Suprapubic skin (tissue), 4 donors: ENCODE data around the gene MAB21L4. TPM values are rescaled to one million over a fixed set of nuclear protein-coding genes. Genes with fewer than 3 reads are reported as not detected.

ENCODE experiments used
- DNase-seq, 2 donors: peaks; one replicate each; pipeline ENCODE4 v3.0.0-alpha.2; 2019; ENCODE audit warnings: low spot score in 2 of 2
- H3K27ac ChIP-seq: fragments of 200-600 bp; sonication (generic); one replicate; pipeline ENCODE4 v1.5.1; 2019
- H3K27me3 ChIP-seq: fragments of 200-600 bp; sonication (generic); one replicate; pipeline ENCODE4 v1.5.1; 2019
- H3K36me3 ChIP-seq: fragments of 200-600 bp; sonication (generic); one replicate; pipeline ENCODE4 v1.5.1; 2019
- H3K4me1 ChIP-seq: fragments of 200-600 bp; sonication (generic); one replicate; pipeline ENCODE4 v1.5.1; 2019
- H3K4me3 ChIP-seq: fragments of 200-600 bp; sonication (generic); one replicate; pipeline ENCODE4 v1.5.1; 2019; ENCODE audit warnings: mild to moderate bottlenecking
- H3K9me3 ChIP-seq: fragments of 200-600 bp; sonication (generic); one replicate; pipeline ENCODE4 v1.5.1; 2019
- EP300 ChIP-seq: sonication (generic); formaldehyde crosslinking; IDR thresholded peaks from one replicate; pipeline ENCODE4 v1.6.1; 2017; ENCODE audit warnings: antibody characterized with exemption
- POLR2A ChIP-seq, 2 donors: fragments of 450-650 bp; IDR thresholded peaks; one replicate each; pipeline ENCODE4 v1.6.1; 2017; ENCODE audit warnings: antibody characterized with exemption in 2 of 2, mild to moderate bottlenecking in 2 of 2, moderate library complexity in 2 of 2
- POLR2AphosphoS5 ChIP-seq, 3 donors: sonication (generic); formaldehyde crosslinking; IDR thresholded peaks; one replicate each; pipeline ENCODE4 v1.6.1; 2017; ENCODE audit warnings: antibody characterized with exemption in 3 of 3
- WGBS: methylation state at CpG from one replicate; pipeline ENCODE4 v1.1.5; 2018; 5-methylcytosine and 5-hydroxymethylcytosine counted together
- total RNA-seq, 4 donors: library from RNA; depleted of rRNA; stranded (reverse); fragments of >200 nt; gene quantifications; one replicate each; pipeline ENCODE4 v1.1.0, GENCODE V29; 2016
- TF ChIP-seq, protein P1 (sequence below), 2 donors: fragments of 200-600 bp in 1 of 2; fragments of 450-650 bp in 1 of 2; sonication (generic) in 1 of 2; IDR thresholded peaks; one replicate each; pipeline ENCODE4 v1.5.1; 2016 to 2019; ENCODE audit warnings: antibody characterized with exemption in 2 of 2, mild to moderate bottlenecking in 1 of 2, moderate library complexity in 1 of 2

Gene MAB21L4
- total RNA-seq, 4 donors from 2014 or later = 28.7 to 97.5 (median 69.2) TPM

DNA sequence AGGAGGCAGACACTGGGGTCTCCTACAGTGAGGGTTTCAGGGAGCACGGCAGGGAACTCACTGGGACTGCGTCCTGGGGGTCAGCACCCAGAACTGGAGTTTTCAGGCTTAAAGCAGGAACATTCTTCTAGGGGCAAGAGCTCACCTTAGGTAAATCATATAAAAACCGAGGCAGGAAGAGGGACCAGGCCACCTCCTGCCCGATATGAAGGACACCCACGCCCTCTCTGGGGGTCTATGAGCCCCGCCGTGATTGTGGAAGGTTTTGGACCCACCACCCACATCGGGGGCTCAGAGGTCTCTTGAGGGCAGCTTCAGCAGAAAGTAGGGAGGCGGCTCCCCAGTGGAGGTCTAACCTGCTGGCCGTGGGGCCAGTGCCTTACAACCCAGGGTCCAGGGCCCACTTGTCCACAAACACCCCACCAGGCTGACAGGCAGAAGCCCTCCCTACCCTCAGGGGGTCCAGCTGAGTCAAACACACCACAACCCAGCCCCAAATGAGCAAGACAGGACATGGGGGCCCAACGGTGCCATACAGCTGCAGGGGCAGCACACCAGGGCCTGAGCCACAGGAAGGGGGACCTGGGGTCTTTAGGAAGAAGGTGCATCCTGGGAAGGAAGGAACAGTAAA, 35.5 kb upstream of the MAB21L4 start:
- no peaks in the 10 kb centered on the region for H3K9me3 ChIP-seq
- H3K36me3 ChIP-seq = no peaks in the 10 kb centered on the region
- TF ChIP-seq POLR2AphosphoS5 (IDR thresholded peaks at IDR 0.05) = no peak
- TF ChIP-seq, protein P1, sequence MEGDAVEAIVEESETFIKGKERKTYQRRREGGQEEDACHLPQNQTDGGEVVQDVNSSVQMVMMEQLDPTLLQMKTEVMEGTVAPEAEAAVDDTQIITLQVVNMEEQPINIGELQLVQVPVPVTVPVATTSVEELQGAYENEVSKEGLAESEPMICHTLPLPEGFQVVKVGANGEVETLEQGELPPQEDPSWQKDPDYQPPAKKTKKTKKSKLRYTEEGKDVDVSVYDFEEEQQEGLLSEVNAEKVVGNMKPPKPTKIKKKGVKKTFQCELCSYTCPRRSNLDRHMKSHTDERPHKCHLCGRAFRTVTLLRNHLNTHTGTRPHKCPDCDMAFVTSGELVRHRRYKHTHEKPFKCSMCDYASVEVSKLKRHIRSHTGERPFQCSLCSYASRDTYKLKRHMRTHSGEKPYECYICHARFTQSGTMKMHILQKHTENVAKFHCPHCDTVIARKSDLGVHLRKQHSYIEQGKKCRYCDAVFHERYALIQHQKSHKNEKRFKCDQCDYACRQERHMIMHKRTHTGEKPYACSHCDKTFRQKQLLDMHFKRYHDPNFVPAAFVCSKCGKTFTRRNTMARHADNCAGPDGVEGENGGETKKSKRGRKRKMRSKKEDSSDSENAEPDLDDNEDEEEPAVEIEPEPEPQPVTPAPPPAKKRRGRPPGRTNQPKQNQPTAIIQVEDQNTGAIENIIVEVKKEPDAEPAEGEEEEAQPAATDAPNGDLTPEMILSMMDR (IDR thresholded peaks at IDR 0.05) = no peak
- TF ChIP-seq EP300 = no peak
- TF ChIP-seq POLR2A (IDR thresholded peaks at IDR 0.05) = no peak
- peak; percentile 41 to 67 for DNase-seq
- no peak overlapping the region for H3K27ac ChIP-seq
- H3K27me3 ChIP-seq = peaks cover 3% of the 10 kb centered on the region
- no peaks in the 10 kb centered on the region for H3K4me1 ChIP-seq
- 77% methylated on average over 10 of the region's 11 CpGs for WGBS
- no peak overlapping the region for H3K4me3 ChIP-seq

DNA sequence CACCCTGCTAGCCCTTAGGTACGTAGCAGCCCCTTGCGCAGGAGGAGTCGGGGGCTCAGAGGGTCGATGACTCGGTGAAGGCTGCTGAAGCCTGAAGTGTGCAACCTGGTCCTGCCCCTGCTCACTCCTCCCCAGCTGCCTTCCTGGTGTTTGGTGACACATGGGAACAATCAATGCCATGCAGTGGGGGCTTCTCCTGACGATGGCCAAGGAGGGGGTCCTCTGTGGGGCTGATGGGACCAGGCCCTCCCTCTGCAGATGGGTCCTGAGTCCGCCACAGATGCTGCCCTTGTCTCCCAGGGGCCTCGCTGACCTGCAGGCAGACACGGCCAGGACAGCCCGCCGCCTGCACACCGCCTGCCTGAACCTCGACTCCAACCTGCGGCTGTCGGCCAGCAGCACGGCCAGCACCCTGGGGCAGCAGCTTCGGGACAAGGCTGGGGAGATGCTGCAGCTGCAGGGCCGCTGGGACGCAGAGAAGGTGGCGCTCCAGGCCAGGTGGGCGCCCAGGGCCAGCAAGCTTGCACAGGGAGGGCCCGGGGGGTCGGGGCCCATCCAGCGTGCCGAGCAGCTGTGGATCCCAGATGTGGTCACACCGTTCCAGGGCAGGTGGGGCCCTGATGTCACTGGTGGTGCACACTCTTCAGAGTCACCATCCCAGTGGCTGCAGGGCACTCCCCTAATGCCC, 34.8 kb upstream of the MAB21L4 start:
- 94% methylated on average over 13 of the region's 26 CpGs for WGBS
- peak; percentile 53 to 68 for DNase-seq

GRCh38 chr2:240930096-240930630, 34.2 kb upstream of the MAB21L4 start:
- Histone ChIP-seq H3K36me3 (no peaks in the 10 kb centered on the region), H3K27ac (no peak overlapping the region), H3K4me3 (no peak overlapping the region), H3K27me3 (peaks cover 3% of the 10 kb centered on the region), H3K9me3 (no peaks in the 10 kb centered on the region), H3K4me1 (no peaks in the 10 kb centered on the region)
- 89% methylated on average over 5 of the region's 12 CpGs for WGBS
- peak; percentile 44 to 66 for DNase-seq
- TF ChIP-seq POLR2AphosphoS5 (IDR thresholded peaks at IDR 0.05) = no peak
- TF ChIP-seq, protein P1 (IDR thresholded peaks at IDR 0.05) = no peak
- no peak for TF ChIP-seq EP300
- TF ChIP-seq POLR2A (IDR thresholded peaks at IDR 0.05) = no peak

More for the DNA sequence above, 34.8 kb upstream of the MAB21L4 start:
- Histone ChIP-seq H3K36me3 (no peaks in the 10 kb centered on the region), H3K4me1 (no peaks in the 10 kb centered on the region), H3K4me3 (no peak overlapping the region), H3K9me3 (no peaks in the 10 kb centered on the region), H3K27ac (no peak overlapping the region), H3K27me3 (peaks cover 3% of the 10 kb centered on the region)
- TF ChIP-seq POLR2A (IDR thresholded peaks at IDR 0.05) = no peak
- no peak for TF ChIP-seq POLR2AphosphoS5 (IDR thresholded peaks at IDR 0.05)
- no peak for TF ChIP-seq EP300
- TF ChIP-seq, protein P1 (IDR thresholded peaks at IDR 0.05) = no peak

DNA sequence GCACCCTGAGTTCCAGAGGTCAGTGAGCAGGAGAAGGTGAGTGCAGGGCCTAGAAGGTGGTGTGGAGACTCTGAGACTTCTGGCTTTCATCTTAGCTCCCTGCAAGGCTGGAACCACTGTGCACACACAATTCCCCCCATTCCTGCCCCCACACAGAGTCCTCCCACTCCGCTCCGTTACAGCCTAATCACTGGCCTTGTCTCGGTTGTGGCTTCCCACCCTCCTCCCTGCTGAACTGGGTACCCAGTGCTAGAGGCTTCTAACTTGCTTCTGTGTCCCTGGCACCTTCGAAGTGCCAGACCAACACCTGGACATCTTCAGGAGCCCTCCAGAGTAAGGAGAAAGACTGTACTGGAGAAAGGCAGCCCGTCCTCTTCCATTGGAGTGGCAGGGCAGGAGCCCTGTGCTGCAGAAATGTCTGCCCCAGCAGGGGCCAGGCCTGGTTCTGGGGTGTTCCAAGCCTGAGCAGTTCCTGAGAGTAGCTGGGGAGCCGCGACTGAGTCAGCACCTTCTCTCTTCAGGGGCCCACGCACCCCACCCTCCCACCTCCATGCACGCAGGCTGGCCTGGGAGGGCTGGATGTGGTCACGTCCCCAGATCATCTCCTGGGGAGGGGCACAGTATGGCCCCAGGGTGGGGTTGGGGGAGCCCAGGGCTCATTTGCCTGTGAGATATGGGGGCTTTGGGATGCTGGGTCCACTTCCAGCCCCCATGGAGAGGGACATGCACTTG, 33.6 kb upstream of the MAB21L4 start:
- Histone ChIP-seq H3K4me3 (no peak overlapping the region), H3K27me3 (peaks cover 3% of the 10 kb centered on the region), H3K9me3 (no peaks in the 10 kb centered on the region), H3K27ac (no peak overlapping the region), H3K4me1 (no peaks in the 10 kb centered on the region), H3K36me3 (no peaks in the 10 kb centered on the region)
- TF ChIP-seq, protein P1 (IDR thresholded peaks at IDR 0.05) = no peak
- no peak for TF ChIP-seq POLR2A (IDR thresholded peaks at IDR 0.05)
- TF ChIP-seq EP300 = no peak
- no peak for TF ChIP-seq POLR2AphosphoS5 (IDR thresholded peaks at IDR 0.05)
- WGBS = 79% methylated on average over 9 of the region's 10 CpGs
- peak; percentile 28 to 62 for DNase-seq
